Neuronal stem cell (in vitro differentiated cells): ENCODE data around the gene GPS2. TPM values are rescaled to one million over a fixed set of nuclear protein-coding genes. Genes with fewer than 3 reads are reported as not detected.

Experiments
- small RNA-seq: library from polyadenylated mRNA; stranded (forward); fragments of <200 nt; extraction: miRNeasy Mini kit (QIAGEN cat#:217004); gene quantifications from one replicate; pipeline ENCODE3, GENCODE V24; 2013; ENCODE audit not compliant: insufficient read depth

GPS2 gene

Small RNA genes lying within 50 kb of the gene (small RNA-seq; reads per million reads assigned to genes)
- gene AC026954.2 (not detected), gene RF00019 (not detected)
